Panc1 (cell line): ENCODE results near the gene INPP5D.

Experiments
- CTCF ChIP-seq: fragments of 450-650 bp; IDR thresholded peaks from 2 replicates; pipeline ENCODE4 v1.5.1; 2017; ENCODE audit warnings: mild to moderate bottlenecking
- POLR2AphosphoS5 ChIP-seq: IDR thresholded peaks from 2 replicates; pipeline ENCODE4 v1.6.1; 2012; ENCODE audit warnings: mild to moderate bottlenecking, low read depth, low read length, moderate library complexity
- REST ChIP-seq, 2 experiments: IDR thresholded peaks; 2 replicates each; pipeline ENCODE4 v1.6.1; 2011 to 2012; ENCODE audit warnings: low read depth in 2 of 2, control low read depth in 1 of 2, low read length in 1 of 2, mild to moderate bottlenecking in 1 of 2, moderate library complexity in 1 of 2; ENCODE audit not compliant: insufficient read depth in 1 of 2

- no peak for TF ChIP-seq CTCF
- no peak for TF ChIP-seq POLR2AphosphoS5
- TF ChIP-seq REST (IDR thresholded peaks at IDR 0.05; ENCODE audit: insufficient read depth in 1 of 2, low read depth in 2 of 2, low read length in 1 of 2) = no peak
Observed at GRCh38 chr2:233256048-233256447, 195.9 kb downstream of the INPP5D start.
